ENCODE measurements around the gene ADK.

- no peak for TF ChIP-seq CTCF (IDR thresholded peaks at IDR 0.05)
- TF ChIP-seq POLR2A (IDR thresholded peaks at IDR 0.05) = no peak
These were observed 233.7 kb downstream of the ADK start for GRCh38 chr10:74384615-74385183.

Measured in heart left ventricle (tissue), 13 donors.